GM19438 (cell line): Measurements from ENCODE around the gene PER1.
"Not testable (repeated sequence)": the region's sequence is repeated elsewhere in the genome, so short reads cannot be mapped to it uniquely, and the experiment has no call there.

Experiments
- ATAC-seq: cut with Tn5 transposase; IDR thresholded peaks from one replicate; pipeline ENCODE4 v1.9.1; 2021; ENCODE audit warnings: low read depth; ENCODE audit not compliant: unreplicated experiment

The PER1 gene

DNA sequence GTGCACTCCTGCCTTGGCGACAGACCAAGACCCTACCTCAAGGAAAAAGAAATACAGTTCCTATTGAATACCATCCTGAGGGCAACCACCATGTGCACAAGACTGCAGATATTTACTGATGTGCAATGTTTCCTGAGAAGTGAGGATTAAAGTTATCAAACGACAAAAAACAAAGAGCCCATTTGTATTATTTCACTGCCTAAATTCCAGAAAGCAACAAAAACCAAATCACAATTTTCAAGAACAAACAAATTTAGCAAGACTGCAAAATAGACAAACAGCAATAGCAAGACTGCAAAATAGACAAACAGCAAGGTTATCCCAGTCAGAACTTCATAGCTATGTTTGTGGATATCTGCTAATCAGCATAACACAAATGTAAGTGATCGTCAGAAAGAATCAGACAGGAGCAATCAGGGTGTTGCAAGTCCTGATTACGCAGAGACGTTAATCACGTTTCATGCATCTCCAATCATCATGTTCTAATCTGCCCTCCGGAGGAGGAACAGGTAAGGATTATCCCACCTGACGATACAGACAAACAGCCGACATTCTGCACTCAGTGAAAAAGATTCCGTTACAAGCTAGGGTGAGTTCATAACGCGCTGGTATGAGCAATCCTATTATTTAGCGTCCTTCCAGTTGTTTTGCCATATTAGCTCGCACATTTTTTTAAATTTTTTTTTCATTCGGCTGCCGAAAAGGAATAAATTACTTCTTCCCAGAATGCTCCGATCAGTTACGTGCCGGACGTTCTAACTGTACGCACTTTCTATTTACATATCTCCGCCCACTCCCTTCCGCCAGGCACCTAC lies 21.1 kb upstream of the PER1 start:
- peak; percentile 60 for ATAC-seq

DNA sequence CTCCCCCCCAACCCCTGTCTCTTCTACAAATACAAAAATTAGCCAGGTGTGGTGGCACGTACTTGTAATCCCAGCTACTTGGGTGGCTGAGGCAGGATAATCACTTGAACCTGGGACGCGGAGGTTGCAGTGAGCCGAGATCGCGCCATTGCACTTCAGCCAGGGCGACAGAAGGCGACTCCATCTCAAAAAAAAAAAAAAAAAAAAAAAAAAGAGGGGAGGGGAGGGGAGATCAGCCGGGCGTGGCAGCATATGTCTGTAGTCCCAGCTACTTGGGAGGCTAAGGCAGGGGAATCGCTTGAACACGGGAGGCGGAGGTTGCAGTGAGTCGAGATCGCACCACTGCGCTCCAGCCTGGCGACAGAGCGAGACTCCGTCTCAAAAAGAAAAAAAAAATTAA lies 18.0 kb upstream of the PER1 start:
- ATAC-seq = not testable (repeated sequence)

DNA sequence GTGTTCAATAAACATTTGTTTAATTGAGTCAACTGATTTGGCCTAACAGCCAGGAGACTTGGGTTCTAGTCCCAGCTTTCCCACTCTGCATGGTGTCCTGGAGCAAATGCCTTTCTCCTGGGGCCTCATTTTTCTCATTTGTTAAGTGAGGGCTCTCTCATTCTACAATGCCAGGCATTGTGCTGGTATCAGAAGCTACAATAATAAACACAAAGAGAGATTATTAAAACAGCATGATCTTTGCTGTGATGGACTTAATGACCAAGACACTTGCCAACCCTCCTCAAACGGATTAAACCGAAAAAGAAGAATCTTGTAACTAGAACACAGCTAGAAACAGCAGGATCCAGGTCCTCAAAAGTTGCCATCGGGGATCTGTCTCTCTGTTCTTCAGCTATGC lies 15.3 kb upstream of the PER1 start:
- no peak for ATAC-seq

DNA sequence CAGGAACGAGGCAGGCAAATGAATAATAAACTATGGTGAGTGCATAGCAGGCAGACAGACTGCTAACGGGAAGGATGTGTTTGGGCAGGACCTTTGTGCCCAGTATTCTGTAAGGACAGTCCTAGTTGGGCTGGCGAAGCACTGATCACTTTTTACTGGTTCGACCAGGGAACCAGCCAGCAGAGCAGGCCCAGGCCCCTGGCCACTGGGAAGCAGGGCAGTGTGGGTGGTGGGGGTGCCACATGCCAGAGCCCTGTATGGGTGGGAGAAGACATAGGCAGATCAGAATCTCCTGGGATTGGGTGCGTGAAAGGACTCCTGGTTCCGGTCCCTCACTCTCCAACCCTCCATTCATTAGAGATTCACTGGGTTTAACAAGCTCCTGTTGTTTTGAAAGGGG lies 14.5 kb upstream of the PER1 start:
- no peak for ATAC-seq

GRCh38 chr17:8164815-8165131 lies 12.6 kb upstream of the PER1 start:
- no peak for ATAC-seq

- ATAC-seq = no peak
Observed at GRCh38 chr17:8163978-8164814, 12.0 kb upstream of the PER1 start.

DNA sequence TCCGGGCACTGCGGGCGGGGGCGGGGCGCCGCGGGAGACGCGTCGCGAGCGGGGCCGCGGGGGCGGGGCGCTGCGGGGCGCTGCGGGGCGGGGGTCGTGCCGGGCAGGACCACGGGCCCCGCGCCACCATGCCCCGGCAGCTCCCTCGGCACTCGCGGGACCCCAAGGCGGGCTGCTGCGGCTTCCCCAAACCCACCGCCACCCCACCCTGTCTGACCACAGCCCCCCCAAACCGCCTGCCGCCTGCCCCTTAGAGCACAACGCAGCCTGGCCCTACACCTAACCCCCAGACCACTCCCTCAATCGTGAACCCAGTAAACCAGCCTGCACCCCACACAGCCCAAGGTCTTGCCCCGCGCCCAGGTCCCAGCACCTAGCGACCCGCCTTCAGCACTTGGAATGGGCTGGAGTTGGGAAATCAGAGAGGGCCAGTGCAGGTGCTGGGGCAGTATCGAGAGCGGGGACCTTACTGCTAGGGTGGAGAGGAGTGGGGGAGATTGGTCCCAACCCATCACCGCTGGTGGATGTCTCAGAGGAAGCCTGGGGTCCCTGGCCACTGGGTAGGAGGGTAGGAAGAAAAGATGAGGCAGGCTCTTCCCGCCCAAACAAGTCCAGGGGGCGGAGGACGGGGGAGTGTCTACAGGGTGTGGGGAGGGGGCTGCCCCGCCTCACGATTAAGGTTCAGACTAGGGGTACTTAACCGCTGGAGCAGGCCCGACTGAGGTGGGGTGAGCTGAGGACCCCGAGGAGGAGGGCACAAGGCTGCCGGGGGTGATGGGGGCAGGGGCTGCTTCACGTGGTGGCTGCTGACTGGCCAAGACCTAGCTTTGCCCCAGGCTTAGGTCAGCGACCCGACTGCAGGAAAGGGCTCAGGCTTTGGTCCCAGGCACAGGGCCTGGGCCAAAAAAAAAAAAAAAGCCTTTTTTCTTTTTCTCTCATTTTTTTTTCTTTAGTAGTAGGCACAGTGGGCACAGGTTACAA lies 11.1 kb upstream of the PER1 start:
- no peak for ATAC-seq

DNA sequence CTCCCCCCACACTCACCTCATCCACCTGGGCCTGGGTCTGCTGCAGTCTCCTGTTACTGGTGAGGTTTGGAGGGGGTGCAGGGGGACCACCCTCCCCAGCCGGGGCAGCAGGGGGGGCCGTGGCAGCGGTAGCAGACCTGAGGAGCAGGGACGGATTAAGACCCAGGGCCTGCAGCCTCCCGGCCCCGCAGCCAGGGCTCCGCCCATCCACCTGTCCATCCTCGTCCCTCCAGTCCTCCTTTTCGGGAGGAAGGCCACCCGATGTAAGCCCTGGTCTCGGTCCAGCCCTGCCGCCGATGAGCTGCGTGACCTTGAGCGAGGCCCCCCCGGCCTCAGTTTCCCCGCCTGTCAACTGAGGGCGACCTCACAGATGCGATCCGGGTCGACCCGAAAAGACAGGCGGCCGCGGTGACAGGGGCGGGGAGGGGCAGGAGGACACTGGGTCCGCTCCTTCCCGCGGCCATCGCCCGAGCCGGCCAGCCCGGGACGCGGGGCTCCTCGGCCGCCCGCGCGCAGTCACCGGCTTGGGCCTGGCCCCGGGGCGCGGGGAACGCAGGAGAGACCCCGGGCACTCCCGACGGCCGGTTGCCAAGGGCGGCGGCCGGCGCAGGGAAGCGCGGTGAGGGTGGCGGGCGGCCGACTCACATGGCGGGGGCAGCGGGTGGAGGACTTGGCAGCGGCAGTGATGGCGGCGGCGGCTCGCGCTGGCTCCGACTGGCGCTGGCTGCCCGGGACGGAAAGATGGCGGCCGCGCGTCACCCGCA lies 10.2 kb upstream of the PER1 start, which contains the start of gene VAMP2:
TSS of gene VAMP2 (minus strand) at position 716 of the 764 bp plus-strand sequence. CDS start at position 647, 69 bp downstream.
- no peak for ATAC-seq

GRCh38 chr17:8161289-8162232 lies 9.4 kb upstream of the PER1 start:
- no peak for ATAC-seq

GRCh38 chr17:8160741-8161221 lies 8.6 kb upstream of the PER1 start:
- no peak for ATAC-seq

GRCh38 chr17:8160224-8160577 lies 8.0 kb upstream of the PER1 start:
- ATAC-seq = no peak

DNA sequence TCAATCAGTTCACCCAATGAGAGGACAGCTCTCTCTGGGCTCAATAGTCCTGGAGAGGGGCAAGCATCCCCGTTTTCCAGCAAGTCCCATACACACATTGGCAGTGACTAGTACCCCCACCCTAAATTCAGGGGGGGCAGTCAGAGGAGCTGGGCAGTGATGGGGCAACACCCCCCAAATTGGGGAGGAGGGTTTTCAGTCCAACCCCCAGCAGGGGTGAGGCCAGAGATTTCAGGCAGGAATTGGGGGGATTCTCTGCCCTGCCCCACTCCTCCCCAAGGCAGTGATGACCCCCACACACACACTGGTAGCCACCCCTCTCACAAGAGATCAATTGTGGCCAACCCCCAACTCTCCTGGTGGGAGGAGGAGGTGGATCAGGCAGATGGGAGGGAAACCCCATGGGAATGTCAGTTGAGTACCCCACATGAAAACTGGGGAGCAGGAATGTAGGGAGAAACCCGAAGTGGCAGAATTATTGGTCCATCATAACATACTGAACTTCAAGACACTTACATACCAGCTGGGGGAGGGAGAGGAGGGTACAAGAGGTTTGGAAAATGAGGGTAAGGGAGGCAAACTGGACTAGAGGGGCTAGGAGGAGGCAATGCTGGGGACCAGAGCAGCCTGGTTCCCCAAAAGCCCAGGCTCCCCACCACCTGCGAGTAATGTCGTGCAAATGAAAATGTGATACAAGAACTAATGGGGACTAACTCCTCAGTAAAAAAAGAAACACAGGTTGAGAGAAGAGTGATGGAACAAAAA lies 7.4 kb upstream of the PER1 start:
- ATAC-seq = no peak

DNA sequence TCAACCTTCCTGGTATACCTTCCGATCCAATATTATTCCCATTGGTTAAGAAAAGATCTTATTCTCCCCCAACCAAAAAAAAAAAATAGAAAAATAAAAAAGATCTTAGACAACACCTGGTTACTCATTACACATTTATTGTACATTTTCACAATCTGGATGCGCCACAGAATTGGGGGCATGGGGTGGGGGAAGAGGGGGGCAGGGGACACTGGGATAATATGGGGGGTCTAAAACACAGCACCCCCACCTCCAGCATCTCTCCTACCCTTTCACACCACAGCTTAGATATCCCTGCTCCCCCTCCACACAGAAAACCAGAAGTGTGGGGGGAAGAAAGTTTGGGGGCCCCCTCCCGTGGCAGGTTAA lies 6.8 kb upstream of the PER1 start:
- no peak for ATAC-seq

GRCh38 chr17:8158267-8159031 lies 6.2 kb upstream of the PER1 start:
- no peak for ATAC-seq

DNA sequence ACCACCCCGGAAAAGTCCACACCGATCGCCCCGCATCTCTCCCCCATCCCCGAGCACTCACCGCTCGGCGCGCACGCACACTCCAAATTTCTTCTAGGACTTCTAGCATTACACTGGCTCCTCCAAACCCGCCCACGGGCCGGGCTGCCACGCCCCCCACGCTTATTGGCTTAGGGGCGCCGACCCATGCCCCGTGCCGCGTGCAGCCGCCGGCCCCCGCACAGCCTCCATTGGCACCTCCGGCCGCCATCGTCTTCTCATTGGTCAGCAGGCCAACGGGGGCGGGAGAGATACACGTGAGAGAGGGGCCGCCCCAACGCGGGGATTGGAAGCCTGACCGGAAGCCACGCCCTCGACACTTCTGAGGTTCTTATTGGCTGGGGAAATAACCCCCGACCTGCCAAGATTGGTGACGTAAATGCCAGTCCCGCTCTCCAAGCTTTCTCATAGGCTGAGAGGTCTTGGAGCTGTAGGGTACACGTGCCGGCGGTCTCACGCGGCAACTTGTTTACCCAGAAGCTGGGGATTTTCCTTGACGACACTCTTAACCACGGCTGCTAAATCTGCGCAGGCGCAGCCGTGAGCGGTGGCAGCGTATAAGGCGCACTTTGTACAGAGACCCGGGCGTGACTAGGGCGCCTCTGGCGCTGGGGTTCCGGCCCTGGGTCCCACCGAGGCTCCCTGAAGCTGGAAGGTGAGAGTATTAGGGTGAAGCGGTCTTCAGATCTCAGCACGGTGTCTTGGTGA lies 4.2 kb upstream of the PER1 start:
- ATAC-seq = peak; percentile 68

DNA sequence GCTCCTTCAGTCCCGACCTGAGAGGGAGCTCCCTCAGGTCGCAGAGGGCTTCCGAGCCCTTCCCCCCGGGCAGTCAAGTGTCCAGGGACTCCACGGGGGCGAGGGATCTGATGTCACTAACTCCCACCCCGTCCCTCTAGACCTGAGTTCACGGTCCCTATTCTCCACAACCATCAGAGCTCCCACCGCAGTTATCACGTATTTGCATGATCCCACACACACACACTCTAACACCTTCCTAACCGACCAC lies 3.7 kb upstream of the PER1 start:
- no peak for ATAC-seq
